IMR-90 (cell line): ENCODE data around the gene HIC2. TPM values are rescaled to one million over a fixed set of nuclear protein-coding genes. Genes with fewer than 3 reads are reported as not detected.

Source experiments
- ATAC-seq: fragments of 200-7000 bp; cut with Tn5 transposase; 2 replicates; pipeline ENCODE4 v1.9.1; 2020; ENCODE audit warnings: low read depth, mild to moderate bottlenecking, moderate library complexity
- BruUV-seq: library from RNA; stranded (reverse); fragments of 400-500 nt; replicated peaks from 2 replicates; lab custom pipeline; 2021; lab: Mats Ljungman, UMichigan
- CTCF ChIA-PET: fragments of 300-600 bp; formaldehyde crosslinking; extraction: SDS; loops from one replicate; lab custom pipeline; 2021; ENCODE audit warnings: antibody characterized with exemption; lab: Yijun Ruan, JAX
- POLR2A ChIA-PET: fragments of 300-600 bp; sonication (Branson Sonifier 250); formaldehyde crosslinking; loops from one replicate; lab custom pipeline; 2022; ENCODE audit warnings: antibody characterized with exemption; ENCODE audit not compliant: unreplicated experiment; lab: Charles Lee
- DNase-seq: peaks from one replicate; pipeline ENCODE4 v3.0.0; 2013
- H2AFZ ChIP-seq: replicated peaks from 2 replicates; pipeline ENCODE3; 2013; ENCODE audit warnings: low read length, mild to moderate bottlenecking; ENCODE audit not compliant: poor library complexity
- H2AK5ac ChIP-seq: 2 replicates; pipeline ENCODE4 v1.6.1; 2013; ENCODE audit warnings: low read depth, low read length, inconsistent platforms
- H2AK9ac ChIP-seq: replicated peaks from 2 replicates; pipeline ENCODE3; 2013; ENCODE audit warnings: mild to moderate bottlenecking, low read depth, low read length, moderate library complexity; ENCODE audit not compliant: poor library complexity
- H2BK120ac ChIP-seq: 2 replicates; pipeline ENCODE4 v1.6.1; 2013; ENCODE audit warnings: low read depth, low read length, inconsistent platforms
- H2BK15ac ChIP-seq: 3 replicates; pipeline ENCODE4 v1.6.1; 2013; ENCODE audit warnings: low read depth, low read length, inconsistent platforms
- H2BK20ac ChIP-seq: 2 replicates; pipeline ENCODE4 v1.6.1; 2013; ENCODE audit warnings: low read depth, mild to moderate bottlenecking, inconsistent platforms, low read length, moderate library complexity
- H2BK5ac ChIP-seq: 2 replicates; pipeline ENCODE4 v1.6.1; 2013; ENCODE audit warnings: mild to moderate bottlenecking, low read depth, low read length, inconsistent platforms; ENCODE audit not compliant: poor library complexity, severe bottlenecking
- H3K14ac ChIP-seq: replicated peaks from 2 replicates; pipeline ENCODE4 v1.6.1; 2013; ENCODE audit warnings: low read depth, low read length, inconsistent platforms
- H3K18ac ChIP-seq: 2 replicates; pipeline ENCODE4 v1.6.1; 2013; ENCODE audit warnings: low read depth, low read length, control low read depth
- H3K23ac ChIP-seq: 2 replicates; pipeline ENCODE4 v1.6.1; 2013; ENCODE audit warnings: low read depth, low read length, inconsistent platforms
- H3K27ac ChIP-seq: 2 replicates; pipeline ENCODE4 v1.5.1; 2013; ENCODE audit warnings: mild to moderate bottlenecking, control low read depth, low read length; ENCODE audit not compliant: insufficient read depth
- H3K27me3 ChIP-seq: 2 replicates; pipeline ENCODE4 v1.6.1; 2013; ENCODE audit warnings: low read length; ENCODE audit not compliant: control insufficient read depth, insufficient read depth
- H3K36me3 ChIP-seq: 2 replicates; pipeline ENCODE4 v1.6.1; 2013; ENCODE audit warnings: low read length, mixed read lengths; ENCODE audit not compliant: control insufficient read depth, insufficient read depth
- H3K4ac ChIP-seq: 2 replicates; pipeline ENCODE4 v1.6.1; 2013; ENCODE audit warnings: low read depth, low read length, inconsistent platforms
- H3K4me1 ChIP-seq: 2 replicates; pipeline ENCODE4 v1.6.1; 2013; ENCODE audit warnings: low read length, mixed read lengths; ENCODE audit not compliant: control insufficient read depth, insufficient read depth
- H3K4me2 ChIP-seq: 2 replicates; pipeline ENCODE4 v1.6.1; 2013; ENCODE audit warnings: low read depth, mild to moderate bottlenecking, control low read depth, low read length, moderate library complexity
- H3K4me3 ChIP-seq: 2 replicates; pipeline ENCODE4 v1.5.1; 2013; ENCODE audit warnings: low read depth, mild to moderate bottlenecking, control low read depth, low read length, moderate library complexity; ENCODE audit not compliant: insufficient read depth
- H3K56ac ChIP-seq: 2 replicates; pipeline ENCODE4 v1.6.1; 2013; ENCODE audit warnings: low read length, inconsistent platforms; ENCODE audit not compliant: insufficient read depth; ENCODE audit errors: extremely low read depth
- H3K79me1 ChIP-seq, 2 experiments: 2 replicates each; pipeline ENCODE4 v1.6.1; 2013; ENCODE audit warnings: low read length in 2 of 2, inconsistent platforms in 1 of 2, low read depth in 1 of 2
- H3K9ac ChIP-seq: 2 replicates; pipeline ENCODE4 v1.6.1; 2013; ENCODE audit warnings: low read depth, low read length, control low read depth
- H3K9me1 ChIP-seq: 2 replicates; pipeline ENCODE4 v1.6.1; 2013; ENCODE audit warnings: low read length, inconsistent platforms; ENCODE audit not compliant: insufficient read depth
- H3K9me3 ChIP-seq: 2 replicates; pipeline ENCODE4 v1.6.1; 2013; ENCODE audit warnings: low read length; ENCODE audit not compliant: control insufficient read depth, insufficient read depth
- H4K20me1 ChIP-seq: 2 replicates; pipeline ENCODE4 v1.6.1; 2013; ENCODE audit warnings: low read length, inconsistent platforms; ENCODE audit not compliant: insufficient read depth
- H4K5ac ChIP-seq: 2 replicates; pipeline ENCODE4 v1.6.1; 2013; ENCODE audit warnings: mild to moderate bottlenecking, low read depth, low read length, control low read depth
- H4K8ac ChIP-seq, 2 experiments: 2 replicates each; pipeline ENCODE4 v1.6.1; 2013; ENCODE audit warnings: low read depth in 2 of 2, low read length in 2 of 2, control low read depth in 1 of 2, inconsistent platforms in 1 of 2
- H4K91ac ChIP-seq: 2 replicates; pipeline ENCODE4 v1.6.1; 2013; ENCODE audit warnings: low read depth, low read length, inconsistent platforms; ENCODE audit not compliant: insufficient read depth
- MAFK ChIP-seq: IDR thresholded peaks from 2 replicates; pipeline ENCODE4 v1.6.1; 2012; ENCODE audit warnings: low read depth, low read length, improper control_type of control experiment
- RCOR1 ChIP-seq: IDR thresholded peaks from 2 replicates; pipeline ENCODE4 v1.6.1; 2012; ENCODE audit warnings: mild to moderate bottlenecking, low read length, improper control_type of control experiment; ENCODE audit not compliant: insufficient replicate concordance
- WGBS, 2 experiments: methylation state at CpG; one replicate each; pipeline versions ENCODE4 v1.1.5 to v1.1.7; 2013; ENCODE audit warnings: missing lambda C conversion rate in 2 of 2; ENCODE audit not compliant: insufficient read length in 1 of 2; ENCODE audit errors: extremely low coverage in 2 of 2; 5-methylcytosine and 5-hydroxymethylcytosine counted together
- dilution Hi-C: fragments of 300-500 bp; cut with HindIII; formaldehyde crosslinking; loops from one replicate; pipeline ENCODE4 v1.14.3; 2018; ENCODE audit warnings: low sequenced_read_pairs; ENCODE audit not compliant: unreplicated experiment
- in situ Hi-C: fragments of 300-500 bp; cut with MboI; formaldehyde crosslinking; loops from 3 replicates; pipeline ENCODE4 v1.14.3; 2019; ENCODE audit warnings: low sequenced_read_pairs, inconsistent platforms, mixed read lengths
- intact Hi-C: fragments of 100-400 bp; cut with micrococcal nuclease; formaldehyde crosslinking; loops from 2 replicates; pipeline ENCODE4 v1.10.0; 2022
- polyA plus RNA-seq, 3 experiments: library from polyadenylated mRNA; depleted of rRNA; stranded (reverse); fragments of >200 nt; gene quantifications; 2 replicates each; pipeline ENCODE4 v1.2.3, GENCODE V29; 2012; ENCODE audit warnings: low replicate concordance in 1 of 3
- total RNA-seq: library from RNA; depleted of rRNA; stranded (reverse); fragments of >200 nt; gene quantifications from 2 replicates; pipeline ENCODE4 v1.2.3, GENCODE V29; 2012
- TF ChIP-seq, protein P1 (sequence below): fragments of 150-350 bp; IDR thresholded peaks from 2 replicates; pipeline ENCODE4 v1.6.1; 2017; ENCODE audit warnings: mild to moderate bottlenecking, antibody characterized with exemption, low read length, low read depth

HIC2 gene
- total and polyA plus RNA-seq, 2 of the 4 experiments (the other 2 are of a cell fraction) = 1.4 to 2.4 TPM

DNA sequence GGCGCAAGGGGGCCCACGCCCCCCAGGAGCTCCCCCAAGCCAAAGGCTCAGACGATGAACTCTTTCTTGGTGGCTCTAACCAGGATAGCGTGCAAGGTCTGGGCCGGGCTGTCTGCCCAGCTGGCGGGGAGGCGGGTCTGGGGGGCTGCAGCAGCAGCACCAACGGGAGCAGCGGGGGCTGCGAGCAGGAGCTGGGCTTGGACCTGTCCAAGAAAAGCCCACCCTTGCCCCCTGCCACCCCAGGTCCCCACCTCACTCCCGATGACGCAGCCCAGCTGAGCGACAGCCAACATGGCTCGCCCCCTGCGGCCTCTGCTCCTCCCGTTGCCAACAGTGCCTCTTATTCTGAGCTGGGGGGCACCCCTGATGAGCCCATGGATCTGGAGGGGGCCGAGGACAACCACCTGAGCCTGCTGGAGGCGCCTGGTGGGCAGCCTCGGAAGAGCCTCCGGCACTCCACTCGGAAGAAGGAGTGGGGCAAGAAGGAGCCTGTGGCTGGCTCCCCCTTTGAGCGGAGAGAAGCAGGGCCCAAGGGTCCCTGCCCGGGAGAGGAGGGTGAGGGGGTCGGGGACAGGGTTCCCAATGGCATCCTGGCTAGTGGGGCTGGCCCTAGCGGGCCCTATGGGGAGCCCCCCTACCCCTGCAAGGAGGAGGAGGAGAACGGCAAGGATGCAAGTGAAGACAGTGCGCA is 28.4 kb downstream of the HIC2 start:
- H3K9ac ChIP-seq = no peak overlapping the region
- no peak overlapping the region for H3K14ac ChIP-seq
- WGBS, 2 experiments = 90% methylated on average over 12 of the region's 27 CpGs; no CpG with 5 or more reads in 1 of the 2 experiments
- H3K79me1 ChIP-seq = peaks cover 4 to 33% of the 10 kb centered on the region in 2 experiments
- H3K18ac ChIP-seq = no peak overlapping the region
- H2AK5ac ChIP-seq = no peak overlapping the region
- H4K5ac ChIP-seq = no peak overlapping the region
- no peaks in the 10 kb centered on the region; the same call in 1 of the 2 replicates for H3K4me1 ChIP-seq
- no TSS peak for BruUV-seq
- peaks cover 38% of the 10 kb centered on the region; the same call in 1 of the 2 replicates for H4K20me1 ChIP-seq
- H3K56ac ChIP-seq = no peak overlapping the region
- no peak overlapping the region for H2BK5ac ChIP-seq
- no peak overlapping the region for H3K4ac ChIP-seq
- no peak overlapping the region for H3K4me2 ChIP-seq
- in situ Hi-C loops (no loop called here), intact Hi-C loops (no loop called here), dilution Hi-C loops (no loop called here)
- no peak overlapping the region for H4K91ac ChIP-seq
- H3K27ac ChIP-seq = no peak overlapping the region
- no peak overlapping the region for H2AK9ac ChIP-seq
- no peaks in the 10 kb centered on the region for H3K9me1 ChIP-seq
- H3K23ac ChIP-seq = no peak overlapping the region
- no peak overlapping the region for H4K8ac ChIP-seq
- DNase-seq (no peak), ATAC-seq (no peak)
- H2BK120ac ChIP-seq = no peak overlapping the region
- CTCF ChIA-PET = no interaction called here
- no peak overlapping the region for H2AFZ ChIP-seq
- POLR2A ChIA-PET = no interaction called here
- no peak overlapping the region for H2BK15ac ChIP-seq
- peaks cover 38% of the 10 kb centered on the region for H3K36me3 ChIP-seq
- TF ChIP-seq, protein P1, sequence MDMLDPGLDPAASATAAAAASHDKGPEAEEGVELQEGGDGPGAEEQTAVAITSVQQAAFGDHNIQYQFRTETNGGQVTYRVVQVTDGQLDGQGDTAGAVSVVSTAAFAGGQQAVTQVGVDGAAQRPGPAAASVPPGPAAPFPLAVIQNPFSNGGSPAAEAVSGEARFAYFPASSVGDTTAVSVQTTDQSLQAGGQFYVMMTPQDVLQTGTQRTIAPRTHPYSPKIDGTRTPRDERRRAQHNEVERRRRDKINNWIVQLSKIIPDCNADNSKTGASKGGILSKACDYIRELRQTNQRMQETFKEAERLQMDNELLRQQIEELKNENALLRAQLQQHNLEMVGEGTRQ = no peak
- TF ChIP-seq RCOR1 (no peak), MAFK (no peak)
- no peak overlapping the region for H3K4me3 ChIP-seq
- no peaks in the 10 kb centered on the region for H3K9me3 ChIP-seq
- no peaks in the 10 kb centered on the region for H3K27me3 ChIP-seq
- H2BK20ac ChIP-seq = no peak overlapping the region
